H9 (cell line): ENCODE data around the gene DNAAF2. TPM values are rescaled to one million over a fixed set of nuclear protein-coding genes. Genes with fewer than 3 reads are reported as not detected.

ENCODE experiments used
- DNase-seq: peaks from one replicate; pipeline ENCODE4 v3.0.0-alpha.2; 2017
- H2AFZ ChIP-seq: one replicate; pipeline ENCODE4 v1.6.1; 2013; ENCODE audit warnings: mild to moderate bottlenecking, low read length, control low read depth, moderate library complexity
- H2AK5ac ChIP-seq: 2 replicates; pipeline ENCODE4 v1.6.1; 2013; ENCODE audit warnings: low read length, control low read depth, mixed read lengths; ENCODE audit not compliant: insufficient read length
- H2BK120ac ChIP-seq: one replicate; pipeline ENCODE4 v1.6.1; 2013; ENCODE audit warnings: low read depth, mild to moderate bottlenecking, low read length, control low read depth, inconsistent platforms; ENCODE audit not compliant: poor library complexity, severe bottlenecking
- H2BK12ac ChIP-seq: 2 replicates; pipeline ENCODE4 v1.6.1; 2013; ENCODE audit warnings: low read length, control low read depth, mixed read lengths, low read depth; ENCODE audit not compliant: insufficient read length
- H2BK15ac ChIP-seq: 2 replicates; pipeline ENCODE4 v1.6.1; 2013; ENCODE audit warnings: low read depth, low read length, control low read depth
- H2BK20ac ChIP-seq: one replicate; pipeline ENCODE4 v1.6.1; 2013; ENCODE audit warnings: low read depth, mild to moderate bottlenecking, low read length, control low read depth, inconsistent platforms; ENCODE audit not compliant: poor library complexity, severe bottlenecking
- H2BK5ac ChIP-seq: 2 replicates; pipeline ENCODE4 v1.6.1; 2013; ENCODE audit warnings: low read length, control low read depth, mixed read lengths; ENCODE audit not compliant: insufficient read length
- H3K14ac ChIP-seq: 2 replicates; pipeline ENCODE4 v1.6.1; 2013; ENCODE audit warnings: low read length, control low read depth; ENCODE audit not compliant: insufficient read depth
- H3K18ac ChIP-seq: 2 replicates; pipeline ENCODE4 v1.6.1; 2013; ENCODE audit warnings: low read depth, mild to moderate bottlenecking, mixed read lengths, low read length, control low read depth; ENCODE audit not compliant: insufficient read length
- H3K23ac ChIP-seq: 2 replicates; pipeline ENCODE4 v1.6.1; 2013; ENCODE audit warnings: low read length, control low read depth, mixed read lengths, low read depth; ENCODE audit not compliant: insufficient read length
- H3K23me2 ChIP-seq: 2 replicates; pipeline ENCODE4 v1.6.1; 2013; ENCODE audit warnings: low read depth, mild to moderate bottlenecking, mixed read lengths, low read length, control low read depth; ENCODE audit not compliant: insufficient read length, poor library complexity, severe bottlenecking
- H3K27ac ChIP-seq: 2 replicates; pipeline ENCODE4 v1.5.1; 2013; ENCODE audit warnings: low read length, control low read depth, mixed read lengths, low read depth; ENCODE audit not compliant: insufficient read length
- H3K27me3 ChIP-seq: 2 replicates; pipeline ENCODE4 v1.6.1; 2013; ENCODE audit warnings: low read length, control low read depth, inconsistent platforms; ENCODE audit not compliant: insufficient read depth
- H3K4ac ChIP-seq: 2 replicates; pipeline ENCODE4 v1.6.1; 2013; ENCODE audit warnings: low read depth, mild to moderate bottlenecking, control low read depth, inconsistent platforms, low read length, moderate library complexity
- H3K4me1 ChIP-seq: 2 replicates; pipeline ENCODE4 v1.6.1; 2013; ENCODE audit warnings: low read length, control low read depth, inconsistent platforms; ENCODE audit not compliant: insufficient read depth
- H3K4me2 ChIP-seq: 2 replicates; pipeline ENCODE4 v1.6.1; 2013; ENCODE audit warnings: low read length, control low read depth, mixed read lengths; ENCODE audit not compliant: insufficient read length, insufficient read depth
- H3K56ac ChIP-seq: 2 replicates; pipeline ENCODE4 v1.6.1; 2013; ENCODE audit warnings: low read depth, mild to moderate bottlenecking, mixed read lengths, low read length, control low read depth; ENCODE audit not compliant: insufficient read length
- H3K79me1 ChIP-seq: 2 replicates; pipeline ENCODE4 v1.6.1; 2013; ENCODE audit warnings: low read depth, mild to moderate bottlenecking, moderate library complexity, low read length, control low read depth, inconsistent platforms; ENCODE audit not compliant: insufficient read depth, poor library complexity, severe bottlenecking
- H3K79me2 ChIP-seq: 2 replicates; pipeline ENCODE4 v1.6.1; 2013; ENCODE audit warnings: low read length, control low read depth, inconsistent platforms; ENCODE audit not compliant: insufficient read depth
- H3K9ac ChIP-seq: 2 replicates; pipeline ENCODE4 v1.6.1; 2013; ENCODE audit warnings: low read length, control low read depth, mixed read lengths; ENCODE audit not compliant: insufficient read length; ENCODE audit errors: extremely low read depth
- H3K9me3 ChIP-seq: one replicate; pipeline ENCODE4 v1.6.1; 2013; ENCODE audit warnings: low read depth, low read length, inconsistent platforms; ENCODE audit not compliant: control insufficient read depth
- H3T11ph ChIP-seq: one replicate; pipeline ENCODE4 v1.6.1; 2013; ENCODE audit warnings: mild to moderate bottlenecking, low read length, control low read depth, inconsistent platforms
- H4K20me1 ChIP-seq: one replicate; pipeline ENCODE4 v1.6.1; 2013; ENCODE audit not compliant: control insufficient read depth, insufficient read length, insufficient read depth
- H4K5ac ChIP-seq: 2 replicates; pipeline ENCODE4 v1.6.1; 2013; ENCODE audit warnings: low read depth, mild to moderate bottlenecking, mixed read lengths, low read length, control low read depth; ENCODE audit not compliant: insufficient read length
- H4K8ac ChIP-seq: replicated peaks from 2 replicates; pipeline ENCODE4 v1.6.1; 2013; ENCODE audit warnings: low read length, control low read depth, mixed read lengths, low read depth; ENCODE audit not compliant: insufficient read length
- H4K91ac ChIP-seq: 2 replicates; pipeline ENCODE4 v1.6.1; 2013; ENCODE audit warnings: low read depth, mild to moderate bottlenecking, moderate library complexity, mixed read lengths, low read length, control low read depth; ENCODE audit not compliant: insufficient read length
- H3K27ac Mint-ChIP-seq, 3 experiments: 2 replicates in 2 of 3; 3 replicates in 1 of 3; pipeline ENCODE4 v1.8.0; 2020 to 2021; ENCODE audit warnings: mixed read lengths in 3 of 3, mild to moderate bottlenecking in 1 of 3, moderate library complexity in 1 of 3
- H3K27me3 Mint-ChIP-seq: 2 replicates; pipeline ENCODE4 v1.8.0; 2021; ENCODE audit warnings: low read depth, mild to moderate bottlenecking, moderate library complexity, mixed read lengths
- H3K36me3 Mint-ChIP-seq, 3 experiments: 2 replicates in 2 of 3; 3 replicates in 1 of 3; pipeline ENCODE4 v1.8.0; 2020 to 2021; ENCODE audit warnings: low read depth in 3 of 3, mixed read lengths in 3 of 3; ENCODE audit not compliant: insufficient read depth in 1 of 3
- H3K4me1 Mint-ChIP-seq, 2 experiments: 2 replicates each; pipeline ENCODE4 v1.8.0; 2020; ENCODE audit warnings: mixed read lengths in 2 of 2
- H3K4me3 Mint-ChIP-seq, 2 experiments: 2 replicates in 1 of 2; 3 replicates in 1 of 2; pipeline ENCODE4 v1.8.0; 2020 to 2021; ENCODE audit warnings: mild to moderate bottlenecking in 2 of 2, mixed read lengths in 2 of 2, moderate library complexity in 1 of 2
- H3K9me3 Mint-ChIP-seq, 2 experiments: 2 replicates in 1 of 2; 3 replicates in 1 of 2; pipeline ENCODE4 v1.8.0; 2020; ENCODE audit warnings: mild to moderate bottlenecking in 2 of 2, mixed read lengths in 2 of 2, moderate library complexity in 1 of 2
- CTCF ChIP-seq: fragments of 200-600 bp; sonication (generic); conservative IDR thresholded peaks from 3 replicates; pipeline ENCODE4 v1.8.0; 2021; ENCODE audit warnings: antibody characterized with exemption, mild to moderate bottlenecking
- WGBS: extraction: QIAGEN DNeasy Blood & Tissue Kit; methylation state at CpG from one replicate; pipeline ENCODE4 v1.1.7; 2013; ENCODE audit warnings: missing lambda C conversion rate, low lambda C conversion rate, mixed read lengths; ENCODE audit not compliant: insufficient read length; ENCODE audit errors: extremely low coverage; 5-methylcytosine and 5-hydroxymethylcytosine counted together
- total RNA-seq: library from RNA; stranded (reverse); gene quantifications from 2 replicates; pipeline ENCODE4 v1.2.1, GENCODE V29; 2021

DNAAF2 gene
- total RNA-seq, 1 experiment from 2014 or later, result 26.3 TPM

GRCh38 chr14:49617852-49618519, 17.1 kb downstream of the DNAAF2 start:
- no peak overlapping the region for H3K27ac ChIP-seq
- peaks cover 10 to 45% (median 28%) of the 10 kb centered on the region in 3 experiments for H3K36me3 Mint-ChIP-seq
- peaks cover 12% of the 10 kb centered on the region for H3K23me2 ChIP-seq

More at GRCh38 chr14:49617852-49618519, 17.1 kb downstream of the DNAAF2 start:
- no peak overlapping the region for H2BK15ac ChIP-seq
- WGBS, result no CpG with 5 or more reads among the region's 6 CpGs
- no peak overlapping the region for H2BK5ac ChIP-seq
- no peaks in the 10 kb centered on the region for H3K27me3 ChIP-seq
- H3K4ac ChIP-seq, result no peak overlapping the region
- no peak overlapping the region for H2BK120ac ChIP-seq
- peak overlapping the region in 2 of 3 experiments; percentile 25 to 46; a peak in 3 of 7 replicates for H3K27ac Mint-ChIP-seq
- no peak overlapping the region for H2AK5ac ChIP-seq
- H2BK12ac ChIP-seq, result no peak overlapping the region
- H3K9me3 ChIP-seq, result no peaks in the 10 kb centered on the region
- H3K4me2 ChIP-seq, result no peak overlapping the region
- H3K4me3 Mint-ChIP-seq, result peak overlapping the region in 1 of 2 experiments; percentile 43; a peak in 3 of 5 replicates
- H3K23ac ChIP-seq, result no peak overlapping the region
- H2BK20ac ChIP-seq, result no peak overlapping the region
- DNase-seq, result no peak
- no peaks in the 10 kb centered on the region for H3K27me3 Mint-ChIP-seq
- TF ChIP-seq CTCF, result no peak
- no peak overlapping the region for H4K91ac ChIP-seq
- H3T11ph ChIP-seq, result no peak overlapping the region
- no peak overlapping the region for H3K18ac ChIP-seq
- H3K56ac ChIP-seq, result no peak overlapping the region
- peaks cover 12% of the 10 kb centered on the region; the same call in 1 of the 2 replicates for H3K79me2 ChIP-seq
- H3K14ac ChIP-seq, result no peak overlapping the region
- H4K5ac ChIP-seq, result no peak overlapping the region
- H3K9ac ChIP-seq, result no peak overlapping the region
- no peaks in the 10 kb centered on the region; a peak in 1 of 5 replicates for H3K9me3 Mint-ChIP-seq
- no peak overlapping the region for H2AFZ ChIP-seq
- peaks cover 4% of the 10 kb centered on the region; the same call in 1 of the 2 replicates for H3K4me1 ChIP-seq
- no peaks in the 10 kb centered on the region for H3K79me1 ChIP-seq
- no peaks in the 10 kb centered on the region for H4K20me1 ChIP-seq
- no peak overlapping the region for H4K8ac ChIP-seq
- H3K4me1 Mint-ChIP-seq, result peaks cover 20 to 21% of the 10 kb centered on the region in 2 experiments
